CD8-positive, alpha-beta memory T cell (primary cell): ENCODE data around the gene POLE2. TPM values are rescaled to one million over a fixed set of nuclear protein-coding genes. Genes with fewer than 3 reads are reported as not detected.

Experiments
- CTCF ChIA-PET: fragments of 350-600 bp; sonication (Branson Sonifier 250); formaldehyde crosslinking; loops from one replicate; lab custom pipeline; 2021; ENCODE audit warnings: antibody characterized with exemption; lab: Charles Lee
- POLR2A ChIA-PET: fragments of 350-600 bp; sonication (Branson Sonifier 250); formaldehyde crosslinking; loops from one replicate; lab custom pipeline; 2021; ENCODE audit warnings: antibody characterized with exemption; lab: Charles Lee
- DNase-seq, 5 donors: peaks; one replicate each; pipeline versions ENCODE4 v3.0.0 to v3.0.0-alpha.2; 2020 to 2022; ENCODE audit warnings: mixed read lengths in 1 of 5
- H3K27ac ChIP-seq: one replicate; pipeline ENCODE4 v1.7.0; 2013; ENCODE audit warnings: low read depth, mild to moderate bottlenecking, low read length, moderate library complexity
- H3K27me3 ChIP-seq: 2 replicates; pipeline ENCODE4 v1.7.0; 2013; ENCODE audit warnings: low read length, mild to moderate bottlenecking; ENCODE audit not compliant: insufficient read depth, poor library complexity, severe bottlenecking
- H3K36me3 ChIP-seq: 2 replicates; pipeline ENCODE4 v1.7.0; 2013; ENCODE audit warnings: mild to moderate bottlenecking, low read length, moderate library complexity; ENCODE audit not compliant: insufficient read depth
- H3K4me1 ChIP-seq: 2 replicates; pipeline ENCODE4 v1.7.0; 2013; ENCODE audit warnings: mild to moderate bottlenecking, low read length, moderate library complexity; ENCODE audit not compliant: insufficient read depth
- H3K4me3 ChIP-seq: 2 replicates; pipeline ENCODE4 v1.7.0; 2013; ENCODE audit warnings: mild to moderate bottlenecking, low read length
- H3K9me3 ChIP-seq: 2 replicates; pipeline ENCODE4 v1.7.0; 2013; ENCODE audit warnings: mild to moderate bottlenecking, low read length
- H3K27ac Mint-ChIP-seq, 8 donors: one replicate each; pipeline ENCODE4 v1.8.0; 2020 to 2021; ENCODE audit warnings: mixed read lengths in 8 of 8, mild to moderate bottlenecking in 6 of 8, inconsistent platforms in 3 of 8, moderate library complexity in 3 of 8
- H3K27me3 Mint-ChIP-seq, 2 donors: one replicate each; pipeline ENCODE4 v1.8.0; 2020 to 2021; ENCODE audit warnings: mixed read lengths in 2 of 2, mild to moderate bottlenecking in 1 of 2, moderate library complexity in 1 of 2
- H3K36me3 Mint-ChIP-seq, 3 donors: one replicate each; pipeline ENCODE4 v1.8.0; 2020 to 2021; ENCODE audit warnings: mixed read lengths in 3 of 3, inconsistent platforms in 1 of 3, mild to moderate bottlenecking in 1 of 3
- H3K4me1 Mint-ChIP-seq, 3 donors: one replicate each; pipeline ENCODE4 v1.8.0; 2020 to 2021; ENCODE audit warnings: mixed read lengths in 3 of 3, inconsistent platforms in 1 of 3, mild to moderate bottlenecking in 1 of 3
- H3K4me3 Mint-ChIP-seq, 7 donors: one replicate each; pipeline ENCODE4 v1.8.0; 2020 to 2021; ENCODE audit warnings: mixed read lengths in 7 of 7, mild to moderate bottlenecking in 6 of 7, moderate library complexity in 4 of 7, inconsistent platforms in 2 of 7
- H3K9me3 Mint-ChIP-seq, 5 donors: one replicate each; pipeline ENCODE4 v1.8.0; 2020 to 2022; ENCODE audit warnings: mixed read lengths in 5 of 5, mild to moderate bottlenecking in 3 of 5, moderate library complexity in 2 of 5, inconsistent platforms in 1 of 5
- polyA plus RNA-seq: library from polyadenylated mRNA; unstranded; fragments of 300-500 nt; fragmentation: Illumina TruSeq; gene quantifications from one replicate; pipeline ENCODE4 v1.2.3, GENCODE V29; 2021
- total RNA-seq, 2 experiments: library from RNA; stranded (reverse); gene quantifications; one replicate each; pipeline ENCODE4 v1.2.3, GENCODE V29; 2021

POLE2 gene
- total and polyA plus RNA-seq, 3 experiments from 2014 or later: 1.3 to 37.2 (median 36.3) TPM

- H3K4me3 Mint-ChIP-seq: peak overlapping the region in 3 of 7 donors; percentile 4 to 85 (median 45)
- H3K4me1 ChIP-seq: peaks cover 29% of the 10 kb centered on the region
- POLR2A ChIA-PET: no interaction called here
Measured at GRCh38 chr14:49691031-49691430, 3.0 kb upstream of the POLE2 start.

DNA sequence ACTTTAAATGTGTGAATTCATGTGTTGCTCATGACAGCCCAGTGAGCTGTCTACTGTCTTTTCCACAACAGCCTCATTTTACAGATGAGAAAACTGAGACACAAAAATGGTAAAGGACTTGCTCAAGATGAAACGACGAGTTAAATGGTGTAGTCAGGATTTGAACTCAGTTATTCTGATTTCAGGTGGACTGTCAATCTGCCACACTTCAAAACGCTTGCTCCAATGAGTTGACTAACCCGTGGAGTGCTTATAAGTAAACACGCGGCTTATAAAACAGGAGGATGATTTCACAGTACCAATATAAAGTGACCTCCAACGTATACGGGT, 652 bp upstream of the POLE2 start:
- no peaks in the 10 kb centered on the region for H3K9me3 Mint-ChIP-seq
- Histone ChIP-seq H3K36me3 (no peaks in the 10 kb centered on the region), H3K9me3 (no peaks in the 10 kb centered on the region), H3K27ac (peak overlapping the region; percentile 18), H3K27me3 (no peaks in the 10 kb centered on the region), H3K4me3 (peak overlapping the region; percentile 68), H3K4me1 (peaks cover 18% of the 10 kb centered on the region)
- peak overlapping the region; percentile 83 to 96 (median 90) for H3K4me3 Mint-ChIP-seq
- H3K27ac Mint-ChIP-seq: peak overlapping the region in 7 of 8 donors; percentile 63 to 91 (median 77)
- no peak for DNase-seq
- ChIA-PET CTCF (interaction anchor here (1.1 to 2.0 kb wide), 5 partner anchors 18 to 163 kb away, joined by 3 to 7 read pairs (median 5); partner anchors contain the start of genes KLHDC2, MGAT2, NEMF and RPL36AL), POLR2A (interaction anchor here (3.7 kb wide), 1 partner anchor 79 kb away, joined by 16 read pairs; the partner anchor contains the start of gene KLHDC2)
- peaks cover 20 to 27% (median 23%) of the 10 kb centered on the region in 3 donors for H3K4me1 Mint-ChIP-seq
- peaks cover 0 to 1% of the 10 kb centered on the region in 2 donors for H3K27me3 Mint-ChIP-seq
- peaks cover 0 to 6% (median 0%) of the 10 kb centered on the region in 3 donors for H3K36me3 Mint-ChIP-seq

More at GRCh38 chr14:49691031-49691430, 3.0 kb upstream of the POLE2 start:
- no peaks in the 10 kb centered on the region for H3K9me3 Mint-ChIP-seq
- Histone ChIP-seq H3K36me3 (no peaks in the 10 kb centered on the region), H3K4me3 (no peak overlapping the region), H3K9me3 (no peaks in the 10 kb centered on the region), H3K27ac (no peak overlapping the region), H3K27me3 (no peaks in the 10 kb centered on the region)
- peaks cover 0 to 1% of the 10 kb centered on the region in 2 donors for H3K27me3 Mint-ChIP-seq
- peaks cover 0 to 6% (median 0%) of the 10 kb centered on the region in 3 donors for H3K36me3 Mint-ChIP-seq
- H3K4me1 Mint-ChIP-seq: peaks cover 30 to 44% (median 41%) of the 10 kb centered on the region in 3 donors
- CTCF ChIA-PET: interaction anchor here (1.3 to 1.7 kb wide), 2 partner anchors 57 to 104 kb away, joined by 4 to 6 read pairs; partner anchors contain the start of genes DNAAF2 and RPS29
- H3K27ac Mint-ChIP-seq: peak overlapping the region in 4 of 8 donors; percentile 33 to 80 (median 64)
- no peak for DNase-seq

DNA sequence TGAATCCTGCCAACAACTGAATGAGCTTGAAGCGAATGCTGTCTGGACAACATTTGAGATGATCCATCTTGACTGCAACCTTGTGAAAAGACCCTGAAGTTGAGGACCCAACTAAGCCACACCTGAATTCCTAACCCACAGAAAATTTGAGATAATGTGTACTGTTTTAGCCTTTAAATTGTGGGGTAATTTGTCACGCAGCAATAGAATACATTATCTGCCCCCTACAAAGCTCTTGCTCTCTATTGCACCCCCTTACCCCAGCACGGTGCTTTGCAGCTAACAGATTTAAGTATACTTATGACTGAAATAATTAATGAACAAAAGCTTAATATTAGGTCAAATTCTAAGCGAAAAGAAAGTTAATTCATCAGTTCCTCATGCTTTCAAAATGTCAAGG, 1.6 kb downstream of the POLE2 start:
- Mint-ChIP-seq H3K9me3 (no peaks in the 10 kb centered on the region), H3K27me3 (peaks cover 0 to 1% of the 10 kb centered on the region in 2 donors), H3K27ac (no peak overlapping the region), H3K4me3 (peak overlapping the region in 5 of 7 donors; percentile 43 to 67 (median 59)), H3K36me3 (peaks cover 0 to 5% (median 3%) of the 10 kb centered on the region in 3 donors), H3K4me1 (peaks cover 13 to 17% (median 13%) of the 10 kb centered on the region in 3 donors)
- peaks cover 10% of the 10 kb centered on the region for H3K4me1 ChIP-seq
- no peaks in the 10 kb centered on the region for H3K27me3 ChIP-seq
- no peaks in the 10 kb centered on the region for H3K36me3 ChIP-seq
- CTCF ChIA-PET: no interaction called here
- no peaks in the 10 kb centered on the region for H3K9me3 ChIP-seq
- no peak overlapping the region for H3K27ac ChIP-seq
- H3K4me3 ChIP-seq: no peak overlapping the region
- POLR2A ChIA-PET: interaction anchor here (2.2 to 3.7 kb wide), 2 partner anchors 52 to 81 kb away, joined by 6 to 16 read pairs; partner anchors contain the start of gene KLHDC2
- DNase-seq: no peak

- Histone ChIP-seq H3K9me3 (no peaks in the 10 kb centered on the region), H3K4me3 (no peak overlapping the region), H3K36me3 (no peaks in the 10 kb centered on the region), H3K27me3 (no peaks in the 10 kb centered on the region), H3K27ac (no peak overlapping the region), H3K4me1 (no peaks in the 10 kb centered on the region)
- POLR2A ChIA-PET: no interaction called here
- H3K4me1 Mint-ChIP-seq: no peaks in the 10 kb centered on the region
- DNase-seq: no peak
- CTCF ChIA-PET: no interaction called here
- peaks cover 0 to 1% (median 0%) of the 10 kb centered on the region in 5 donors for H3K9me3 Mint-ChIP-seq
- H3K27ac Mint-ChIP-seq: peak overlapping the region in 1 of 8 donors; percentile 50
- no peaks in the 10 kb centered on the region for H3K27me3 Mint-ChIP-seq
- H3K36me3 Mint-ChIP-seq: peaks cover 3 to 5% (median 4%) of the 10 kb centered on the region in 3 donors
- peak overlapping the region in 1 of 7 donors; percentile 22 for H3K4me3 Mint-ChIP-seq
Measured at GRCh38 chr14:49679271-49679670, 8.7 kb downstream of the POLE2 start.

GRCh38 chr14:49677643-49678042, 10.4 kb downstream of the POLE2 start:
- Histone ChIP-seq H3K27ac (no peak overlapping the region), H3K4me1 (no peaks in the 10 kb centered on the region), H3K9me3 (no peaks in the 10 kb centered on the region), H3K36me3 (no peaks in the 10 kb centered on the region), H3K4me3 (no peak overlapping the region), H3K27me3 (no peaks in the 10 kb centered on the region)
- no peak overlapping the region for H3K27ac Mint-ChIP-seq
- ChIA-PET CTCF (no interaction called here), POLR2A (no interaction called here)
- H3K4me1 Mint-ChIP-seq: no peaks in the 10 kb centered on the region
- DNase-seq: no peak
- H3K36me3 Mint-ChIP-seq: peaks cover 1 to 13% (median 6%) of the 10 kb centered on the region in 3 donors
- no peak overlapping the region for H3K4me3 Mint-ChIP-seq
- H3K9me3 Mint-ChIP-seq: peaks cover 0 to 3% (median 0%) of the 10 kb centered on the region in 5 donors
- H3K27me3 Mint-ChIP-seq: no peaks in the 10 kb centered on the region

GRCh38 chr14:49673586-49673985, 14.4 kb downstream of the POLE2 start:
- no peaks in the 10 kb centered on the region for H3K36me3 ChIP-seq
- ChIA-PET POLR2A (no interaction called here), CTCF (no interaction called here)
- Mint-ChIP-seq H3K9me3 (peaks cover 0 to 3% (median 0%) of the 10 kb centered on the region in 5 donors), H3K4me3 (no peak overlapping the region), H3K27ac (peak overlapping the region in 1 of 8 donors; percentile 26), H3K36me3 (peaks cover 0 to 13% (median 4%) of the 10 kb centered on the region in 3 donors), H3K4me1 (no peaks in the 10 kb centered on the region), H3K27me3 (no peaks in the 10 kb centered on the region)
- H3K4me3 ChIP-seq: no peak overlapping the region
- no peak overlapping the region for H3K27ac ChIP-seq
- no peaks in the 10 kb centered on the region for H3K4me1 ChIP-seq
- H3K9me3 ChIP-seq: no peaks in the 10 kb centered on the region
- no peak for DNase-seq
- no peaks in the 10 kb centered on the region for H3K27me3 ChIP-seq

DNA sequence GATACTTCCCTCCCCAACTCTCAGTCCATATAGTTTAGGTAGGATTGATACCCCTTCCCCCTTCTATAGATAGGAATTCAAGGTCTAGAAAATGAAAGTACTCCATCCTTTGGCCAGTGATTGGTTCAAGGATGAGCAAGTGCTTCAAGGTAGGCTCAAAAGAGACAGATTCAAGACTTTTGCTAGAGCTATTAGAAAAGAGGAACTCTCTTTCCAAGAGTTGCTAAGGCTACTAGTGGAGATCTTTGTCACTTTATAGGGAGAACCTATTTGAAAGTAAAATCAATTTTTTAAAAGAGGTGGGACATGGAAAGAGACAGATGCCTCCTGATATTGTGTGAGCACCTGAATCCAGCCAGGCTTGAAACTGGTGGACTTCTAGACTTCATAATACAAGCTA, 17.5 kb downstream of the POLE2 start:
- Histone ChIP-seq H3K4me1 (no peaks in the 10 kb centered on the region), H3K36me3 (no peaks in the 10 kb centered on the region), H3K4me3 (no peak overlapping the region), H3K9me3 (no peaks in the 10 kb centered on the region), H3K27ac (no peak overlapping the region), H3K27me3 (no peaks in the 10 kb centered on the region)
- Mint-ChIP-seq H3K4me3 (no peak overlapping the region), H3K4me1 (no peaks in the 10 kb centered on the region), H3K27me3 (no peaks in the 10 kb centered on the region), H3K27ac (no peak overlapping the region), H3K9me3 (peaks cover 0 to 3% (median 0%) of the 10 kb centered on the region in 5 donors), H3K36me3 (peaks cover 0 to 13% (median 4%) of the 10 kb centered on the region in 3 donors)
- POLR2A ChIA-PET: interaction anchor here (0.6 kb wide), 1 partner anchor 23 kb away, joined by 3 read pairs; no protein-coding TSS in a partner anchor
- no peak for DNase-seq
- CTCF ChIA-PET: interaction anchor here (1.2 kb wide), 1 partner anchor 18 kb away, joined by 4 read pairs; the partner anchor contains the start of gene POLE2
